IPS-15b (cell line): ENCODE data around the gene SOCS1.

Experiments used
- H3K27me3 ChIP-seq: one replicate; pipeline ENCODE4 v1.6.1; 2013; ENCODE audit warnings: low read length; ENCODE audit not compliant: control insufficient read depth, insufficient read depth
- H3K36me3 ChIP-seq: one replicate; pipeline ENCODE4 v1.6.1; 2013; ENCODE audit warnings: low read length; ENCODE audit not compliant: control insufficient read depth, insufficient read depth
- H3K4me1 ChIP-seq: one replicate; pipeline ENCODE4 v1.6.1; 2013; ENCODE audit warnings: mild to moderate bottlenecking, low read length; ENCODE audit not compliant: control insufficient read depth, insufficient read depth
- H3K4me3 ChIP-seq: one replicate; pipeline ENCODE4 v1.5.1; 2013; ENCODE audit warnings: low read depth, low read length
- H3K9ac ChIP-seq: one replicate; pipeline ENCODE4 v1.6.1; 2013; ENCODE audit warnings: low read depth, mild to moderate bottlenecking, low read length
- H3K9me3 ChIP-seq: one replicate; pipeline ENCODE4 v1.6.1; 2013; ENCODE audit warnings: mild to moderate bottlenecking, low read length; ENCODE audit not compliant: control insufficient read depth, insufficient read depth

Gene SOCS1

GRCh38 chr16:11208916-11209665 lies 46.9 kb downstream of the SOCS1 start:
- Histone ChIP-seq H3K9me3 (peaks cover 4% of the 10 kb centered on the region), H3K4me3 (no peak overlapping the region), H3K9ac (no peak overlapping the region), H3K36me3 (no peaks in the 10 kb centered on the region), H3K27me3 (no peaks in the 10 kb centered on the region), H3K4me1 (no peaks in the 10 kb centered on the region)

- Histone ChIP-seq H3K36me3 (no peaks in the 10 kb centered on the region), H3K27me3 (no peaks in the 10 kb centered on the region), H3K4me1 (peaks cover 1% of the 10 kb centered on the region), H3K4me3 (no peak overlapping the region), H3K9me3 (peaks cover 4% of the 10 kb centered on the region), H3K9ac (no peak overlapping the region)
These were observed 48.4 kb downstream of the SOCS1 start for GRCh38 chr16:11207646-11208045.

GRCh38 chr16:11205754-11206581 lies 50.0 kb downstream of the SOCS1 start:
- Histone ChIP-seq H3K9ac (no peak overlapping the region), H3K4me1 (peaks cover 10% of the 10 kb centered on the region), H3K27me3 (no peaks in the 10 kb centered on the region), H3K9me3 (peaks cover 4% of the 10 kb centered on the region), H3K4me3 (no peak overlapping the region), H3K36me3 (no peaks in the 10 kb centered on the region)

GRCh38 chr16:11205065-11205699 lies 50.8 kb downstream of the SOCS1 start:
- peaks cover 4% of the 10 kb centered on the region for H3K9me3 ChIP-seq
- H3K9ac ChIP-seq = no peak overlapping the region
- H3K4me3 ChIP-seq = no peak overlapping the region
- peaks cover 11% of the 10 kb centered on the region for H3K4me1 ChIP-seq
- H3K36me3 ChIP-seq = no peaks in the 10 kb centered on the region
- no peaks in the 10 kb centered on the region for H3K27me3 ChIP-seq

GRCh38 chr16:11204513-11205047 lies 51.4 kb downstream of the SOCS1 start:
- peaks cover 11% of the 10 kb centered on the region for H3K4me1 ChIP-seq
- H3K27me3 ChIP-seq = no peaks in the 10 kb centered on the region
- H3K9ac ChIP-seq = no peak overlapping the region
- H3K9me3 ChIP-seq = peaks cover 4% of the 10 kb centered on the region
- H3K4me3 ChIP-seq = no peak overlapping the region
- H3K36me3 ChIP-seq = no peaks in the 10 kb centered on the region
